Erythroblast (primary cell): ENCODE results near the gene PNKP.

Source experiments
- GATA1 ChIP-seq: IDR thresholded peaks from 2 replicates; pipeline ENCODE4 v1.6.1; 2011; ENCODE audit warnings: low read depth, mild to moderate bottlenecking, control low read depth, low read length, moderate library complexity
- POLR2A ChIP-seq: IDR thresholded peaks from 2 replicates; pipeline ENCODE4 v1.6.1; 2011; ENCODE audit warnings: mild to moderate bottlenecking, low read length

GRCh38 chr19:49850487-49851342, 16.7 kb downstream of the PNKP start, which contains the start of gene PTOV1:
- TF ChIP-seq POLR2A (peak; percentile 88), GATA1 (no peak)
